MCF 10A (cell line): ENCODE results near the gene FLT1. TPM values are rescaled to one million over a fixed set of nuclear protein-coding genes. Genes with fewer than 3 reads are reported as not detected.

Experiments
- BruUV-seq: library from RNA; stranded (reverse); fragments of 400-500 nt; replicated peaks from 2 replicates; lab custom pipeline; 2021; lab: Mats Ljungman, UMichigan
- CTCF ChIA-PET: fragments of 300-600 bp; sonication (Branson Sonifier 250); formaldehyde crosslinking; extraction: SDS; loops from one replicate; lab custom pipeline; 2021; ENCODE audit warnings: antibody characterized with exemption, inconsistent platforms; lab: Yijun Ruan, JAX
- POLR2A ChIA-PET: fragments of 300-600, 350-650 bp; sonication (Branson Sonifier 250); formaldehyde crosslinking; extraction: SDS; loops from one replicate; lab custom pipeline; 2020; ENCODE audit warnings: antibody characterized with exemption, inconsistent platforms; lab: Yijun Ruan, JAX
- DNase-seq: peaks from one replicate; pipeline ENCODE4 v3.0.0-alpha.2; 2018; ENCODE audit not compliant: unreplicated experiment
- H3K27ac Mint-ChIP-seq: one replicate; pipeline ENCODE4 v1.8.0; 2022; ENCODE audit warnings: mild to moderate bottlenecking, low read depth, mixed read lengths; ENCODE audit not compliant: unreplicated experiment
- H3K27me3 Mint-ChIP-seq: one replicate; pipeline ENCODE4 v1.8.0; 2022; ENCODE audit warnings: mixed read lengths; ENCODE audit not compliant: insufficient read depth, unreplicated experiment
- H3K36me3 Mint-ChIP-seq: one replicate; pipeline ENCODE4 v1.8.0; 2022; ENCODE audit warnings: mild to moderate bottlenecking, moderate library complexity, mixed read lengths; ENCODE audit not compliant: insufficient read depth, unreplicated experiment
- H3K4me1 Mint-ChIP-seq: one replicate; pipeline ENCODE4 v1.8.0; 2022; ENCODE audit warnings: mixed read lengths; ENCODE audit not compliant: insufficient read depth, unreplicated experiment
- H3K4me3 Mint-ChIP-seq: one replicate; pipeline ENCODE4 v1.8.0; 2022; ENCODE audit warnings: mild to moderate bottlenecking, moderate library complexity, mixed read lengths; ENCODE audit not compliant: unreplicated experiment
- H3K9me3 Mint-ChIP-seq: one replicate; pipeline ENCODE4 v1.8.0; 2022; ENCODE audit warnings: mixed read lengths; ENCODE audit not compliant: unreplicated experiment
- CTCF ChIP-seq: fragments of 200-600 bp; IDR thresholded peaks from one replicate; pipeline ENCODE4 v1.8.0; 2022; ENCODE audit warnings: antibody characterized with exemption, mild to moderate bottlenecking; ENCODE audit not compliant: unreplicated experiment
- intact Hi-C: fragments of 100-400 bp; cut with micrococcal nuclease; formaldehyde crosslinking; loops from 2 replicates; pipeline ENCODE4 v1.14.1; 2022
- total RNA-seq: library from RNA; stranded (reverse); gene quantifications from 2 replicates; pipeline ENCODE4 v1.2.3, GENCODE V29; 2022

The FLT1 gene
- total RNA-seq, 1 experiment from 2014 or later, result not detected

DNA sequence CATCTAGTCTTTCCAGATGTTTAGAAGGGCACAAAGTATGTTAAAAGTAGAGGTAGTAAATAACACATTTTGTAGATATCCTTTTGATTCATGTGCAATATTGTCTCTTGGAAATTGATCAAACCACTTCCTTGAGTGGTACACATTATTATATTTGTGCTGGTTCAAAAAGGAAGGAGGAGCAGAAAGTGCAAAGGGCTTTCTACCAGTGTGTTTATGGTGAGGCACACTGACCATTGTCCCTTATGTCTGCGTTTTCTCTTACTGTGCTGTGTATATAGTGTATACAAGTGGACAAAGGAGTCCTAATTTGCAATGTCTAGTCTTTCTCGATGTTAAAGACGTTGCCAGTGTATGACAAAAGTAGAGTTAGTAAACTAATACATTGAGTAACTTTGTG is 41.4 kb upstream of the FLT1 start:
- ChIA-PET POLR2A (no interaction called here), CTCF (no interaction called here)
- TF ChIP-seq CTCF, result no peak
- Mint-ChIP-seq H3K9me3 (no peaks in the 10 kb centered on the region), H3K36me3 (no peaks in the 10 kb centered on the region), H3K4me1 (no peaks in the 10 kb centered on the region), H3K4me3 (no peak overlapping the region), H3K27ac (no peak overlapping the region), H3K27me3 (no peaks in the 10 kb centered on the region)
- intact Hi-C loops, result no loop called here
- DNase-seq, result no peak
- BruUV-seq, result no TSS peak

- Mint-ChIP-seq H3K9me3 (no peaks in the 10 kb centered on the region), H3K4me1 (no peaks in the 10 kb centered on the region), H3K36me3 (no peaks in the 10 kb centered on the region), H3K27me3 (no peaks in the 10 kb centered on the region), H3K27ac (no peak overlapping the region), H3K4me3 (no peak overlapping the region)
- no peak for TF ChIP-seq CTCF
- ChIA-PET POLR2A (no interaction called here), CTCF (interaction anchor here (0.5 to 0.7 kb wide), 2 partner anchors 269 to 774 kb away, joined by 3 read pairs; no protein-coding TSS in a partner anchor)
- intact Hi-C loops, result no loop called here
- no TSS peak for BruUV-seq
- DNase-seq, result no peak
Measured at GRCh38 chr13:28535734-28536133, 40.8 kb upstream of the FLT1 start.

DNA sequence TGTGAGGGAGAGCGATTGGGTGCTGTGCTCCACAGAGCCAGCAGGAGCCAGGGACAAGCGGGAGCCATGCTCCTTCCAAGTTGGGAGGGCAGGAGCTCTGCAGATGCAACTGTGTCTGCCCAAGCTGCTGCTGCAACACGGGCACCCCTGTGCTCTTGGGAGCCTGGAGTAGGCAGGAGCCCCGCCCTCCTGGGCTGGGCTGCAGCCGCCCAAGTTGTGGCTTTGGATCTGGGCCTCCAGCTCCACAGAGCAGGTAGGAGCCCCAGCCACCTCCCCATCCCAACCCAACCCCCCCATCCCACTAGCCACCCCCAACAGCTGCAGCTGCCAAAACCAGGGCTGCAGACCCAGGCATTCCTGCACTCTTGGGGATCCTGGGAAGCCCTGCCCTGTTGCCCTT is 39.9 kb upstream of the FLT1 start:
- Mint-ChIP-seq H3K9me3 (no peaks in the 10 kb centered on the region), H3K36me3 (no peaks in the 10 kb centered on the region), H3K27ac (no peak overlapping the region), H3K4me3 (no peak overlapping the region), H3K27me3 (no peaks in the 10 kb centered on the region), H3K4me1 (no peaks in the 10 kb centered on the region)
- BruUV-seq, result no TSS peak
- ChIA-PET POLR2A (no interaction called here), CTCF (no interaction called here)
- TF ChIP-seq CTCF, result no peak
- intact Hi-C loops, result no loop called here
- DNase-seq, result no peak

GRCh38 chr13:28534210-28534609 is 39.3 kb upstream of the FLT1 start:
- ChIA-PET POLR2A (no interaction called here), CTCF (interaction anchor here (0.6 kb wide), 1 partner anchor 208 kb away, joined by 3 read pairs; no protein-coding TSS in a partner anchor)
- no peak for DNase-seq
- Mint-ChIP-seq H3K27me3 (no peaks in the 10 kb centered on the region), H3K36me3 (no peaks in the 10 kb centered on the region), H3K9me3 (no peaks in the 10 kb centered on the region), H3K4me3 (no peak overlapping the region), H3K27ac (no peak overlapping the region), H3K4me1 (no peaks in the 10 kb centered on the region)
- BruUV-seq, result no TSS peak
- no peak for TF ChIP-seq CTCF
- intact Hi-C loops, result no loop called here
